Chondrocyte (in vitro differentiated cells): ENCODE measurements around the gene ARHGAP29. TPM values are rescaled to one million over a fixed set of nuclear protein-coding genes. Genes with fewer than 3 reads are reported as not detected.

Experiments
- DNase-seq: peaks from one replicate; pipeline ENCODE4 v3.0.0; 2021; ENCODE audit warnings: mixed read lengths, low spot score
- H3K27ac Mint-ChIP-seq: one replicate; pipeline ENCODE4 v1.8.0; 2021; ENCODE audit warnings: mild to moderate bottlenecking, moderate library complexity, mixed read lengths; ENCODE audit not compliant: unreplicated experiment
- H3K27me3 Mint-ChIP-seq: 2 replicates; pipeline ENCODE4 v1.8.0; 2021; ENCODE audit warnings: low read depth, mixed read lengths
- H3K36me3 Mint-ChIP-seq: 2 replicates; pipeline ENCODE4 v1.8.0; 2021; ENCODE audit warnings: low read depth, mixed read lengths
- H3K4me1 Mint-ChIP-seq: 2 replicates; pipeline ENCODE4 v1.8.0; 2021; ENCODE audit warnings: low read depth, mild to moderate bottlenecking, mixed read lengths
- H3K4me3 Mint-ChIP-seq: one replicate; pipeline ENCODE4 v1.8.0; 2021; ENCODE audit warnings: mild to moderate bottlenecking, moderate library complexity, mixed read lengths; ENCODE audit not compliant: unreplicated experiment
- H3K9me3 Mint-ChIP-seq: 2 replicates; pipeline ENCODE4 v1.8.0; 2021; ENCODE audit warnings: low read depth, mixed read lengths
- total RNA-seq: library from RNA; stranded (reverse); gene quantifications from 3 replicates; pipeline ENCODE4 v1.2.1, GENCODE V29; 2021
- TF ChIP-seq, protein P1 (sequence below): fragments of 200-600 bp; sonication (generic); IDR thresholded peaks from 2 replicates; pipeline ENCODE4 v1.5.0; 2021; ENCODE audit warnings: antibody characterized with exemption, mild to moderate bottlenecking, moderate library complexity

ARHGAP29 gene
- total RNA-seq, 1 donor from 2014 or later, result 44.7 TPM

DNA sequence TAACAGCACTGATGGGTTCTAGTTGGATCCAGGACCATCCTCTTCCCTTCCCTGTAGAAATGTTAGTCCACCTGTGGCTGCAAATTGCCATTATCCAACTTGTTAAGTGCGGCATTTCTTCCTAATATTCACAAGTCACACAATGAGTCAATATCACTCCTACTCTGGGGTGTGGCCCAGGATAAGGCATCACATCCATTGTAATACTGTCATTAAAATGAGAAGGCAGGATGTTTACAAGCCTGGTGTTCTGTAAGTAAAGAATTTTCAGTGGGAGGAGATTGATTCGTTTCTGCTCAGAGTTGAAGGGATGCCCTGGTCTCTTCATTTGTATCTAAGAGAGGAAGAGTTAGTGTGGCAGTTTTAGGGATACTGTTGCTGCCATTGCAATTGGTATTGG, 18.1 kb upstream of the ARHGAP29 start:
- TF ChIP-seq, protein P1, sequence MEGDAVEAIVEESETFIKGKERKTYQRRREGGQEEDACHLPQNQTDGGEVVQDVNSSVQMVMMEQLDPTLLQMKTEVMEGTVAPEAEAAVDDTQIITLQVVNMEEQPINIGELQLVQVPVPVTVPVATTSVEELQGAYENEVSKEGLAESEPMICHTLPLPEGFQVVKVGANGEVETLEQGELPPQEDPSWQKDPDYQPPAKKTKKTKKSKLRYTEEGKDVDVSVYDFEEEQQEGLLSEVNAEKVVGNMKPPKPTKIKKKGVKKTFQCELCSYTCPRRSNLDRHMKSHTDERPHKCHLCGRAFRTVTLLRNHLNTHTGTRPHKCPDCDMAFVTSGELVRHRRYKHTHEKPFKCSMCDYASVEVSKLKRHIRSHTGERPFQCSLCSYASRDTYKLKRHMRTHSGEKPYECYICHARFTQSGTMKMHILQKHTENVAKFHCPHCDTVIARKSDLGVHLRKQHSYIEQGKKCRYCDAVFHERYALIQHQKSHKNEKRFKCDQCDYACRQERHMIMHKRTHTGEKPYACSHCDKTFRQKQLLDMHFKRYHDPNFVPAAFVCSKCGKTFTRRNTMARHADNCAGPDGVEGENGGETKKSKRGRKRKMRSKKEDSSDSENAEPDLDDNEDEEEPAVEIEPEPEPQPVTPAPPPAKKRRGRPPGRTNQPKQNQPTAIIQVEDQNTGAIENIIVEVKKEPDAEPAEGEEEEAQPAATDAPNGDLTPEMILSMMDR, result no peak
- peaks cover 4% of the 10 kb centered on the region for H3K9me3 Mint-ChIP-seq
- H3K4me1 Mint-ChIP-seq, result peaks cover 23% of the 10 kb centered on the region
- H3K27me3 Mint-ChIP-seq, result peaks cover 2% of the 10 kb centered on the region
- H3K36me3 Mint-ChIP-seq, result no peaks in the 10 kb centered on the region
- H3K27ac Mint-ChIP-seq, result no peak overlapping the region
- DNase-seq, result no peak
- H3K4me3 Mint-ChIP-seq, result no peak overlapping the region

DNA sequence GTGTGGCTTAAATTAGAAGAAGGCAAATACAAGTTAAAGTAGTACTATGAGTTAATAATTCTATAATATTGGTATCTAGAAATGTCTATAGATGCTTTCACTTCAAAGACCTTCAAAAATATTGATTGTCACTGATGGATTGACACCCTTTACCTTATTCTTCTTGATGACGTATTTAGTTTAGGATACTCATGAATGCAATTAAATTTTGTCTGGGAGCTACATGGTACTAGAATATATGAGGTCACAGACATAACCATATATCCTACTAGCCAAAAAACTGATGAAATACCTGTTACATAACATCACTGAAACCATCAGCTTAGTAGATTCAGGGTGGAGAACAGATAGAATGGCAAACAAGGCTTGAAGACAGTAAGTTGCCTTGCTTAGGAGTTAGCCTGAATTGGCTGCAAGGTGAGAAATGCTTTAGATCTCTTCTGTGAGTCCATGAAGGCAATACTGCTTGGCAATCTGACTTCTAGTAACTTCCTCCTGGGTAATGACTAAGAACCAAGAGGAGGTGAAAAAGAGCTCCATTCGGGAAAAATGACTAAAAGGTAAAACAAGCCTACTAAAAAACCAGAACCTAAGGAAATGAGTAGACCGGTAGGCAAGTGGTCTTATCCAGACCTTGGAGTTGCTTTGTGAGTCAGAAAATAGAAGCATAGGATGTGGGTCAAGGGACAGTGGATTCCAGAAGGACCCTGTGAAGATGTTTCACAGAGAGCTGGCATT, 16.9 kb upstream of the ARHGAP29 start:
- Mint-ChIP-seq H3K27ac (no peak overlapping the region), H3K4me1 (peaks cover 16% of the 10 kb centered on the region), H3K27me3 (peaks cover 2% of the 10 kb centered on the region)

DNA sequence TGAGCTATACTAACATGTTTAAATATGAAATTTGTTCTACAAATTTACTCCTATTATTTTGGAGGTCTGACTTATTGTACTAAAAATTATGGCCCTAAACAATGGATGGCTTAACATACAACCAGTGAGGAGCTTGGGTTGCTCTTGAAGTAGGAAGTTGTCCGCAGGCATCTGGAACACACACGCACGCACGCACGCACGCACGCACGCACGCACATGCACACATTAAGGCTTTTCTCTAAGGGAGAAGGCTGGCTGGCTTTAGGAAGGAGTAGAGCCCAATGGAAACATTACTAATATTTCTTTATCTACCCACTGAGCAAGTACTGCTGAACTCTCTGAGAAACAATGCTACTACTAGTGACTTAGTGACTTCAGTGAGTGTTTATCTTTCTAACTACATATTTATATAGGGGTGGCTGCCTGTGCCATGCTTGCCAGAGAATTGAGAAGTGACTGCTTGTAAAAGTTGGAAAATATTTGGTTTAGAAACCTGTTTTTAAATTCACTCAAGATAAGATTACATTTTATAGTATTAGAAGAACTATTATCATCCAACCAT, 16.2 kb upstream of the ARHGAP29 start:
- Mint-ChIP-seq H3K4me1 (peaks cover 9% of the 10 kb centered on the region), H3K36me3 (no peaks in the 10 kb centered on the region), H3K4me3 (no peak overlapping the region), H3K27me3 (peaks cover 2% of the 10 kb centered on the region), H3K9me3 (peaks cover under 1% of the 10 kb centered on the region), H3K27ac (no peak overlapping the region)
- DNase-seq, result no peak
- TF ChIP-seq, protein P1, result no peak

More for the DNA sequence above, 16.9 kb upstream of the ARHGAP29 start:
- no peaks in the 10 kb centered on the region for H3K36me3 Mint-ChIP-seq
- H3K4me3 Mint-ChIP-seq, result no peak overlapping the region
- H3K9me3 Mint-ChIP-seq, result peaks cover 3% of the 10 kb centered on the region
- DNase-seq, result no peak
- TF ChIP-seq, protein P1, result no peak

DNA sequence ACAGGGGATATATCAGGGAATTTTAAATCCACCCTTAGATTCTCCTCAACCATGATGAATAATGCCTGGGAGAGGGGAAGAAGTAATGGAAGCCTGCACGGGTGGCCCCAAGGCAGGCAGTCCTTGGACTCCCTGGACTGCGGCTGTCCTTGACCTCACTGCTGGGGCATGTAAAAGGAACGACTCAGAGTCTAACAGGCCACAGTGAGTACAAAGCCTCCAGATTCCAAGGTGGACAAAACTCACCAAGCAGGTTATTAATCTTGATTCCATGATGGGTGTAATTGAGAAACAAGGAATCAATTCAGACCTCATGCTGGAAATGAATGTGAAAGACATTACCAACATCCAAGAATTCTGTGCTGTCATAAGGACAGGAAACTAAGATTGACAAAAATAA, 13.0 kb upstream of the ARHGAP29 start:
- peaks cover 2% of the 10 kb centered on the region for H3K27me3 Mint-ChIP-seq
- H3K9me3 Mint-ChIP-seq, result no peaks in the 10 kb centered on the region
- peaks cover 22% of the 10 kb centered on the region for H3K4me1 Mint-ChIP-seq
- no peak overlapping the region for H3K27ac Mint-ChIP-seq
- DNase-seq, result no peak
- H3K4me3 Mint-ChIP-seq, result no peak overlapping the region
- TF ChIP-seq, protein P1, result no peak
- H3K36me3 Mint-ChIP-seq, result no peaks in the 10 kb centered on the region

DNA sequence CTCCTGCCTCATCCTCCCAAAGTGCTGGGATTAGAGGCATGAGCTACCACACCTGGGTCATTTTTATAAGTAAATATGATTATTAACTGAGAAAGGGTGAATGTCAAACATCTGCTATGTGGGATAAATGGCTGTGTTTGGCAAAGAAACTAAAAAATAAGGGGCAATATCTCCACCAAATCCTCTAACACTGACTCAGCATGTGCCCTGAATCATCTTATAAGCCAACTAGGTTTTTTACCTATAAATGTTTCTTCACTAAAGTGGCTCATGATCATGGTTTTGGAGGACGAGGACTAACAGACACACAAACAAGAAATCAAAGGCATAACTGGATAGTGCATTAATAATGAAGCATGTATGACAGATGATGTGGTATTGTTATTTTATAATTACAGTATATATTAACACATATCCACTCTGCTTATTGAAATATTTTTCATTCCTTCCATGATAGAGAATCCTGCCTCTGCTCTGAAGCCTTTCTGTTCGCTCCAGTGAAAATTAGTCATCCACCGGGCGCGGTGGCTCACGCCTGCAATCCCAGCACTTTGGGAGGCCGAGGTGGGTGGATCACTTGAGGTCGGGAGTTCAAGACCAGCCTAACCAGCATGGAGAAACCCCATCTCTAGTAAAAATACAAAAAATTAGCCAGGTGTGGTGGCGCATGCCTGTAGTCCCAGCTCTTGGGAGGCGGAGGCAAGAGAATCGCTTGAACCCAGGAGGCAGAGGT, 11.7 kb upstream of the ARHGAP29 start:
- DNase-seq, result no peak
- Mint-ChIP-seq H3K27me3 (peaks cover 2% of the 10 kb centered on the region), H3K27ac (no peak overlapping the region), H3K9me3 (peaks cover 3% of the 10 kb centered on the region), H3K4me1 (peaks cover 22% of the 10 kb centered on the region), H3K4me3 (no peak overlapping the region), H3K36me3 (peaks cover under 1% of the 10 kb centered on the region)
- TF ChIP-seq, protein P1, result no peak
